ENCODE measurements around the gene UFD1.

UFD1 gene

DNA sequence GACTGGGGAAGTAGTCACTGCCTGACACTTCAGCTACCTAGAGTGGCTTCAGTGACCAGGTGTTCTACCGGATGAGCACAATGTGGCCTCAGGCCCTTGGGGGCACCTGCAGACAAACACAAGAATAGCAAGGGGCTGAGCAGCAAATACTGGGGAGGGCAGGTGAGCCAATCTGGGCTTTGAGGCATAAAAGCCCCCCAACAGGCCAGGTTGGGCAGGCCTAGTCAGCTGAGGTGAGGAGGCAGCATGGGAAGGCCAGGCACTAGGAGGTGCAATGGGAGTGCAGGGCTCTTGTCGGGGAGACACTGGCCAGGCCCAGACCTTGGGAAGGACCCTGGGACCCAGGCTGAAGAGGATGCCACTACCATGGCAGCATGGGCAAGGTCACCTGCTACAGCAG lies 9.0 kb downstream of the UFD1 start:
- no peak for DNase-seq (ENCODE audit: low spot score)

DNA sequence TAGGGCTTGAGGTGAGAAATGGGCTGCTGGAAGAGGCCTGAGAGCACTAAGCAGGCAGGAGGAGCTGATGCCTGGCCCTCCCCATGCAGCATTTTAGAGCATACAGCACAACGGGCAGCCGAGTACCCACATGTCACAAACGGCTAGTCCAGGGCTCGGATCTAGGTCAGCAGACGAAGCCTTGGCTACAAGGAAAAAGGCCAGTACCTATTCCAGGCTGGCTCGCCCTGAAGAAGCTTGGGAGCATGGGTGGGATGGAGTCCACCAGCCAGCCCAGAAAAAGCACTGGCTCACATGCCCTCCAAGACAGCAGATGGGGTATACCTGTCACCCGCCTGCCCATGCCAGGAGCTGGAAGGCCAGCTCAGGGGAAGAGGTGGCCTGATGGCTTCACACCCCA lies 9.6 kb downstream of the UFD1 start:
- DNase-seq (ENCODE audit: low spot score) = no peak

GRCh38 chr22:19467912-19468311 lies 11.1 kb downstream of the UFD1 start:
- DNase-seq (ENCODE audit: low spot score) = no peak

GRCh38 chr22:19466848-19467752 lies 11.9 kb downstream of the UFD1 start:
- no peak for DNase-seq (ENCODE audit: low spot score)

DNA sequence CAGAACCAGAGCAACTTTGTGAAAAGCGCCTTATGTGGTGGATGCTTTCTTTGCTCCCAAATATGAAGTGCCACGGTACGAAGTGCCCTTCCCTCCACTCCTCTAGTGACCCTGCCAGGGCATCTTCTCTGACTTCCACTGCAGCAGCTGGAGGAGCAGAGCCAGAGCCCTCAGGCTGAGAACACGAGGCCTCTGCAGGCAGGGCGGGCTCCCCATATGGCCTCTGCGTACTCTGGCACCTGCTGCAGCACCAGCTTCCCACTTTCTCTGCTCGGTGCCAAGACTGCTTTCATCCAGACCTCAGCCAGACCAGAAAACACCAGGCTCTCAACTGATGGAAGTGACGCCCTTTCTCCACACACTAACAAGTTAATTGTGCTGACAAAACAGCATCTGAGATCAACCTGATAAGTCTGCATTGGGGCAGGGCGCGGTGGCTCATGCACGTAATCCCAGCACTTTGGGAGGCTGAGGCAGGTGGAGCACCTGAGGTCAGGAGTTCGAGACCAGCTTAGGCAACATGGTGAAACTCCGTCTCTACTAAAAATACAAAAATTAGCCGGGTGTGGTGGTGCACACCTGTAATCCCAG lies 12.8 kb downstream of the UFD1 start:
- DNase-seq (ENCODE audit: low spot score) = no peak

DNA sequence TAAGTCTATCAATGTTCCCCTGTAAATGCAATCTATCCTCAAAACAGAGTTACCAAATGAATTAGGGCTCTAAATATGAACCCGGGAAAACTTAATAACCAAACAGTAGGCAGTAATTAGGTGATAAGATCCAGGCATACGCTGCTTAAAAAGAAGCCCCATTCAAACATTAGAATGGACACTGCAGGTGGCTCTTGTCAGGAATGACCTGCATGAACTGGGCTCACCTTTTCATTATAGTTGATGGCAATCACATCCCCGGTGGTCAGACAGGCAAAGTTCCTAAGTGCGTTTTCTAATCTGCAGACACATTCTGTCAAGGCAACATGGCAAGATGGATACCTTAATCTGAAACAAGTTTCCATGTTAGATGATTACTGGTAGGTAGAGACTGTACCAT lies 14.0 kb downstream of the UFD1 start:
- DNase-seq (ENCODE audit: low spot score) = no peak

GRCh38 chr22:19464546-19464945 lies 14.4 kb downstream of the UFD1 start:
- DNase-seq (ENCODE audit: low spot score) = no peak

DNA sequence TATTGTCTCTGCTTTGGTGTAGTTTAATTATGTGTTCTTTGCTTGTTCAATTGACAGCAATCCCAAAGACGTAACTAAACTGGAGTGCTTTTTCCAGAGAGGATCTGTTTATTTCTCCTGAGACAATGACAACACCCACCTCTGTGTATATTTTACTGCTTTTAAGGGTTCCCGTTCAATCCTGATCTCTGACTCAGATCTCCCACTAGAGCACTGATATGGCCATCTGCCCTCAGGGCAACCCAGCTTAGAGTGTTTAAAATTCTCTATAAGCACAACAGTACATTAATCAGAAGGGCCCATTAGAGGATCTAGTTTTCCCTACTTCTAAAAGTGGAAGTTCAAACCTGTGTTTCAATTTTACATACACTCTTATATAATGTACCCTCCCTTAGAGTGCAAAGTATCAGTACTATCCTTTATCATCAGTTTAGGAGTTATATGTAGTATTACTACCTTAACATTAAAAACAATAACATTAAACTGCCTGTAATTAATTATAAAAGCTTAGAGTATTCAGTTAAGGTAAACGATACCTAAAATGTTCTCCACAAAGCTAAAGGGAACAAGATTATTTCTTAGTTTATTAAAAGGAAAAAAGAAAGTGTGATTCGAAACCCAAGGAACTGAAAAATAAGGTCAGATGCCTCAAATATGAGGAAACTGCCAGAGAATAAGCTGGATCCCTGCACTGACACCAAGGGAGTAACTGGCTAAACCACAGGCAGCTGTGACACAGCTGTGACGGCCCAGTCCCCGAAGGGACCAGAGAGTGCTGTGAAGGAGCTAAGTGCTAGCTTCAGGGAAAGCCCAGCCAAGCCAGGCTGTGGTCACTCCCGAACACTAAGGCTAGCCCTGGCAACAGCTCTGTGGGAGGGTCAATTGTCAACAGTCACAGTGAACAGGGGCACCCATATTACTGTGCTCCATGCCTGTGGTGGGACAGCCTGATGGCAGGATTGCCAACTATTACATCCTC lies 15.2 kb downstream of the UFD1 start:
- no peak for DNase-seq (ENCODE audit: low spot score)

GRCh38 chr22:19463008-19463407 lies 16.0 kb downstream of the UFD1 start:
- no peak for DNase-seq (ENCODE audit: low spot score)

GRCh38 chr22:19461506-19461905 lies 17.5 kb downstream of the UFD1 start:
- DNase-seq (ENCODE audit: low spot score) = no peak

DNA sequence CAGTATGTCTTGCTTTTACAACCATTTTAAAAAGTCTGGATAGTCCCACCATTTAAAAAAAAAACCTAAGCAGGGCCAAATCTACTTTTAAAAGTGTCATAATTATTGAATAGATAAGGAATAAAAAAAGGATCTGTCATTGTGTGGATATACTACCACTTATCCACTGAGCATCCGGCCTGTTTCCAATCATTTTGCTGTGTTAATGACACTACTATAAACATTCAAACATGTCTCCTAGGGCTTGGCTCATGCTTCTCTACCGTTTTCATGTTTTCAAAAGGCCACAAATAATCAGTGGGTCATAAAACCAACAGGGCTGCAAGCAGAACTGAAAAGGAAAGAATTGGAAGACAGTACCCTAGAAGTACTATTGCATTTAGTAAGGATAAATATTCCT lies 19.0 kb downstream of the UFD1 start:
- no peak for DNase-seq (ENCODE audit: low spot score)

GRCh38 chr22:19457828-19458428 lies 21.1 kb downstream of the UFD1 start:
- DNase-seq (ENCODE audit: low spot score) = no peak

GRCh38 chr22:19456541-19456940 lies 22.5 kb downstream of the UFD1 start:
- no peak for DNase-seq (ENCODE audit: low spot score)

DNA sequence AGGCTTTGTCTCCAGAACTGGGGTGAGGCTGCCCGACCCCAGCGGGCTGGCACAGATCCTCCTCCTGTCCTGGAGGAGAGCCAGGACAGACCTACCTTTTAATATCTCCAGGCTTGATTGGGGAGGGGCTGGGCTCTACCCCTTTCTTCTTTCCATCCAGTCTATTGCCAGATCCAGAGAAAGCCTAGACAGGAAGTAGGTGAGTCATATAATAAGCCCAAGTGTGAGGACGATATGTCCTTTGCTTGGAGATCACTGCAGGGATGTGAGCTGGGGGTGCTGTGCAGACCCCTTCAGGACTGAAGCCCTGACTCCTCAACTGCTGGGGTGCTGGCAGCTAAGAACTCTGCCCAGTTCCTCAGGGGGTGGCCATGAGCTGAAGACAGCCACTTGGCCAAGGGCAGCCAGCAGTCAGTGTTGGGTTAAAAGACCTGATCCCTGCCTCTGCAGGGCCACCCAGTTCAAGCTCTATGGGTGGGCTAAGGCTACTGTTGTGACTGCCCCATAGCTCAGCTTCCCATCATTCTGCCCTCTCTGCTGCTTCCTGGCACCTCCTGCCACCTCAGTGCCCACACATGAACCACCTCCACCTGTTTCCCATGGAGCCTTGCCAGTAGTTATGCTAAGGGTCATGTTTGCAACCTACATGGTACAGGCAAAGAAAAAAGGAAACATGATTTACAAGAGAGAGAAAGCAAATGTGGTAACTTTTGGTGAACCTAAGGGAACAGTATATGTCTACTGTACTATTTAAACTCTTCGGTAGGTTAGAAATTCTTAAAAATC lies 23.2 kb downstream of the UFD1 start:
- DNase-seq (ENCODE audit: low spot score) = no peak

DNA sequence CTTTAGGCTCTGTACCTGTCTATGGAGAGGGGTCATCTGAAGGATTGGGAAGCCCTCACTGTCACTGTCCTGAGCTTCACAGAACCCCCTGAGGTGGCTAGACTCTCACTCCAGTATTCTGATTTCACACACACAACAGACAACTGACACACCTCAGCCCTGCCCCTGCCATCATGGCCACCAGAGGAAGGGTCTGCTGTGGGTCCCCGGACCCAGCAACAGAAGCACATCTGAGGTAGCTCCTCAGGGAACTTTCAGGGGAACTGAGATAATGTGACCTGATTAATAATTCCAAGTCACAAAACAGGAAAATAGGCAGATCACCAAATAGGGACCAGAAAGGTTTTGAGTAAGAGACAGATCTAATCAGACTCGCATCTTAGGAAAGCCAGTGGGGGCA lies 24.0 kb downstream of the UFD1 start:
- no peak for DNase-seq (ENCODE audit: low spot score)

DNA sequence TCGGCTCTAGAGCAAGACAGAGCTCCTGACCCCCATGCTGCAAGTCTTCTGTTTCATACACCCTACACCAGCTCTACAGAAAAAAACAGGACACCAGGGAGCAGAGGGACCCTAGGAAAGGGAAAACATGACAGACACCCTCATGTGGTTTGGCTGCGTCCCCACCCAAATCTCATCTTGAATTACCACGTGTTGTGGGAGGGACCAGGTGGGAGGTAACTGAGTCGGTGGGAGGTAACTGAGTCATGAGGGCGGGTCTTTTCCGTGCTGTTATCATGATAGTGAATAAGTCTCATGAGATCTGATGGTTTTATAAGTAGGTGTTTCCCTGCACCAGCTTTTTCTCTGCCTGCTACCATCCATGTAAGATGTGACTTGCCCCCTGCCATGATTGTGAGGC lies 24.8 kb downstream of the UFD1 start:
- DNase-seq (ENCODE audit: low spot score) = no peak

- no peak for DNase-seq (ENCODE audit: low spot score)
These were observed 25.3 kb downstream of the UFD1 start for GRCh38 chr22:19453718-19454117.

DNA sequence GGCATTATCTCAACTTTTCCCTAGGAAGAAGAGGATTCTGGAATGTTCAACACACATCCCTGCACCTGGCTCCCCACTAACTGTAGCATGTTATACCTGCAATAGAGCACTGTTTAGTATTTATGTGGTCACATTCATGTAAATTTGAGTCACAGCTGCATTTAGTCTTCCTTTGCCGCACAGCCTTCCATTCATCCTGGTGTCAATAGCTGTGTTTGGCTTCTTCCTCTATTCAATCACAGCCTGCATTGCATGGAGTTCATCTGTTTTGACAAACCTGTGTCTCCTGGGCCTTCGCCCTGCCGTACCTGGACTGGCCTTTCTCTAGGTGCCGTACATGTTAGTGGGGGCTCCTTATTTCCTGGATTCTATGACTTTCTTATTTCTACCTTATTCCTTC lies 27.4 kb downstream of the UFD1 start:
- no peak for DNase-seq (ENCODE audit: low spot score)

DNA sequence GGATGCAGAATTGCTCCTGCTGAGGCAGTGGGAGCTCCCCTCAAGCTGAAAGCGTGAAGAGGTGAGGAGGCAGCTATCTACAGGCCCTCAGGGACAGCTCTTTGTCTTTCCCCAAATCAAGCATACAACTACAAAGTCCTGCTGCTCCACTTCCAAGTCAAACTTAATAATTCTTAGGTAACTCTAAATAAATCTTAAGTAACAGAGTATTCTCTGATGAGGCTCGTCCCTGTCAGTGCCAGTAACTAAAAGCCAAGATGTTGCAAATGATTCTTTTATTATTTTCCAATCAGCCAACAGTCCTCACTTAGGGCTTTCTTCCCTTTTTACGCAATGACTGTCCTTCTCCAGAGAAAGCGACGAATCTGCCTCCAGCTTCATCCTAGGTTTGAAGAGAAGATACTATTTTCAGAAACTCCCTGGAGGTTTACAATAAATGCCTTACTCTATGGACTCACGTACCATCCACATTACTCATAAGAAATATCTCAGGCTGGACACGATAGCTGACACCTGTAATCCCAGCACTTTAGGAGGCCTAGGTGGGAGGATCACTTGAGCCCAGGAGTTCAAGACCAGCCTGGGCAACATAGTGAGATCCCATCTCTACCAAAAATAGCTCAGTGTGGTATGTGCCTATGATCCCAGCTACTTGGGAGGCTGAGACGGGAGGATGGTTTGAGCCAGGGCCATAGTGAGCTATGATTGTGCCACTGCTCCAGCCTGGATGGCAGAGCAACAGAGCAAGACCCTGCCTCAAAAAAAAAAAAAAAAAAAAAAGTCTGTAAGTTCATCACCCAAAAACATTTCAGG lies 28.4 kb downstream of the UFD1 start:
- DNase-seq (ENCODE audit: low spot score) = no peak

DNA sequence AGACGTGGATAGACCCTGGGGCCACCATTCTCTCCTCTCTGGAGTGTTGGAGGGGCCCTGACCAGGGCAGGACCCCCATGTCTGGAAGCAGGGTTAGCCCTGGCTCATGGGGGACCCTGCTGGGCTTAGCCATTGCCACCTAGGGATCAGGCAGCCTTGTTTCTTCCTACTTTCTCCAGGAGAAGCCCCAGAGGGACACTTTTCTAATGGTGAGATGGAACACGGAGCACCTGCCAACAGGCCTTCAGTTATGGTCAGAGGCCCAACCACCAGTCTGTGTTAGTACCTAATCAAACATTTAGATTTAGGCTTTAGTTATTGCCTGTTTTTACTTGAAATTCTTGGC lies 29.6 kb downstream of the UFD1 start:
- no peak for DNase-seq (ENCODE audit: low spot score)
